Breast epithelium (tissue), 4 donors: Measurements from ENCODE around the gene SFN. TPM values are rescaled to one million over a fixed set of nuclear protein-coding genes. Genes with fewer than 3 reads are reported as not detected.

Experiments
- DNase-seq, 2 donors: peaks; one replicate each; pipeline ENCODE4 v3.0.0-alpha.2; 2019; ENCODE audit warnings: low spot score in 2 of 2
- H3K27ac ChIP-seq, 2 donors: fragments of 200-600 bp; sonication (generic) in 1 of 2; one replicate each; pipeline ENCODE4 v1.5.1; 2016 to 2019; ENCODE audit warnings: mild to moderate bottlenecking in 1 of 2
- H3K27me3 ChIP-seq, 2 donors: fragments of 200-600 bp; sonication (generic) in 1 of 2; one replicate each; pipeline versions ENCODE4 v1.5.1 to v1.6.0; 2017 to 2019; ENCODE audit warnings: control low read depth in 1 of 2, mild to moderate bottlenecking in 1 of 2
- H3K36me3 ChIP-seq: fragments of 200-600 bp; one replicate; pipeline ENCODE4 v1.5.1; 2019
- H3K4me1 ChIP-seq, 2 donors: fragments of 200-600 bp; sonication (generic); one replicate each; pipeline ENCODE4 v1.5.1; 2016 to 2019; ENCODE audit warnings: control low read depth in 1 of 2
- H3K4me3 ChIP-seq, 3 donors: fragments of 200-600 bp; sonication (generic); 1 replicate in 2 of 3; 2 replicates in 1 of 3; pipeline ENCODE4 v1.5.1; 2016 to 2019; ENCODE audit warnings: mild to moderate bottlenecking in 3 of 3, moderate library complexity in 2 of 3
- H3K9me3 ChIP-seq, 2 donors: fragments of 200-600 bp; sonication (generic) in 1 of 2; one replicate each; pipeline ENCODE4 v1.5.1; 2016 to 2019; ENCODE audit warnings: control low read depth in 1 of 2
- CTCF ChIP-seq, 3 donors: fragments of 450-650 bp; IDR thresholded peaks; one replicate each; pipeline ENCODE4 v1.5.1; 2016 to 2017; ENCODE audit warnings: antibody characterized with exemption in 3 of 3, mild to moderate bottlenecking in 3 of 3, moderate library complexity in 3 of 3
- POLR2A ChIP-seq: fragments of 450-650 bp; IDR thresholded peaks from one replicate; pipeline ENCODE4 v1.6.1; 2016; ENCODE audit warnings: antibody characterized with exemption, mild to moderate bottlenecking, moderate library complexity
- POLR2AphosphoS5 ChIP-seq, 3 donors: sonication (generic); formaldehyde crosslinking; IDR thresholded peaks; one replicate each; pipeline ENCODE4 v1.6.1; 2017; ENCODE audit warnings: antibody characterized with exemption in 3 of 3
- intact Hi-C: fragments of 100-400 bp; cut with DNase I; formaldehyde crosslinking; loops from one replicate; pipeline ENCODE4 v1.15.1; 2023; ENCODE audit warnings: low total_unique reads
- total RNA-seq, 3 donors: library from RNA; depleted of rRNA; stranded (reverse); fragments of >200 nt; gene quantifications; one replicate each; pipeline ENCODE4 v1.1.0, GENCODE V29; 2016

Gene SFN
- total RNA-seq, 3 donors from 2014 or later, result 12.1 to 18.4 TPM; not detected in 1

- Histone ChIP-seq H3K27me3 (no peaks in the 10 kb centered on the region), H3K4me3 (no peak overlapping the region), H3K36me3 (peaks cover 2% of the 10 kb centered on the region), H3K9me3 (no peaks in the 10 kb centered on the region), H3K27ac (no peak overlapping the region), H3K4me1 (peaks cover 9 to 13% of the 10 kb centered on the region in 2 donors)
- no peak for TF ChIP-seq POLR2AphosphoS5 (IDR thresholded peaks at IDR 0.05)
- no peak for TF ChIP-seq POLR2A
- no peak for TF ChIP-seq CTCF (IDR thresholded peaks at IDR 0.05)
- no peak for DNase-seq
- intact Hi-C loops, result loop anchor here (10.0 kb wide), 1 partner anchor 93 kb away; no protein-coding TSS in a partner anchor
These were observed 25.3 kb downstream of the SFN start for GRCh38 chr1:26888231-26888630.

- Histone ChIP-seq H3K27me3 (no peaks in the 10 kb centered on the region), H3K36me3 (no peaks in the 10 kb centered on the region), H3K4me1 (peaks cover 9 to 13% of the 10 kb centered on the region in 2 donors), H3K9me3 (no peaks in the 10 kb centered on the region), H3K27ac (peak within 1 kb of the TSS; percentile 87 to 90), H3K4me3 (peak within 1 kb of the TSS; percentile 82 to 96 (median 95))
- intact Hi-C loops, result loop anchor here (10.0 kb wide), 1 partner anchor 95 kb away; no protein-coding TSS in a partner anchor
- peak; percentile 62 to 64 for DNase-seq
- TF ChIP-seq POLR2AphosphoS5 (IDR thresholded peaks at IDR 0.05) (peak in 2 of 3 donors; percentile 79 to 90), CTCF (IDR thresholded peaks at IDR 0.05) (no peak), POLR2A (peak; percentile 50)
These were observed 26.9 kb downstream of the SFN start, which contains the start of gene GPN2 for GRCh38 chr1:26889551-26890466. Gene GPN2 (minus strand): TSS chr1:26890283. CDS start chr1:26890096, 187 bp downstream.

GRCh38 chr1:26890467-26890796 lies 27.5 kb downstream of the SFN start:
- Histone ChIP-seq H3K4me1 (peaks cover 9 to 13% of the 10 kb centered on the region in 2 donors), H3K9me3 (no peaks in the 10 kb centered on the region), H3K27ac (peak overlapping the region; percentile 87 to 90), H3K36me3 (no peaks in the 10 kb centered on the region), H3K27me3 (no peaks in the 10 kb centered on the region), H3K4me3 (peak overlapping the region; percentile 82 to 96 (median 95))
- DNase-seq, result no peak
- TF ChIP-seq CTCF (IDR thresholded peaks at IDR 0.05) (no peak), POLR2AphosphoS5 (IDR thresholded peaks at IDR 0.05) (no peak), POLR2A (no peak)
- intact Hi-C loops, result no loop called here

GRCh38 chr1:26894263-26894662 lies 31.3 kb downstream of the SFN start:
- DNase-seq, result no peak
- TF ChIP-seq POLR2AphosphoS5 (IDR thresholded peaks at IDR 0.05) (no peak), POLR2A (no peak)
- H3K9me3 ChIP-seq, result no peaks in the 10 kb centered on the region
- peaks cover 4 to 9% of the 10 kb centered on the region in 2 donors for H3K4me1 ChIP-seq
- no peaks in the 10 kb centered on the region for H3K36me3 ChIP-seq
- H3K27me3 ChIP-seq, result no peaks in the 10 kb centered on the region
- H3K4me3 ChIP-seq, result no peak overlapping the region
- intact Hi-C loops, result no loop called here
- no peak overlapping the region for H3K27ac ChIP-seq

- intact Hi-C loops, result no loop called here
- H3K27me3 ChIP-seq, result no peaks in the 10 kb centered on the region
- H3K36me3 ChIP-seq, result no peaks in the 10 kb centered on the region
- no peak for TF ChIP-seq POLR2AphosphoS5 (IDR thresholded peaks at IDR 0.05)
- no peak for TF ChIP-seq POLR2A
- no peak for TF ChIP-seq CTCF (IDR thresholded peaks at IDR 0.05)
- peaks cover 4 to 10% of the 10 kb centered on the region in 2 donors for H3K4me1 ChIP-seq
- no peak overlapping the region for H3K27ac ChIP-seq
- H3K9me3 ChIP-seq, result no peaks in the 10 kb centered on the region
- no peak overlapping the region for H3K4me3 ChIP-seq
- DNase-seq, result no peak
These were observed 34.4 kb downstream of the SFN start for GRCh38 chr1:26897351-26897750.
